Activated CD4-positive, alpha-beta T cell treated with anti-CD3 and anti-CD28 coated beads, Interleukin-2, amount 50 U/mL, for 16 hours (primary cell): ENCODE measurements around the gene STAT6.

ENCODE experiments used
- DNase-seq: peaks from one replicate; pipeline ENCODE4 v3.0.0-alpha.2; 2020

STAT6 gene, protein sequence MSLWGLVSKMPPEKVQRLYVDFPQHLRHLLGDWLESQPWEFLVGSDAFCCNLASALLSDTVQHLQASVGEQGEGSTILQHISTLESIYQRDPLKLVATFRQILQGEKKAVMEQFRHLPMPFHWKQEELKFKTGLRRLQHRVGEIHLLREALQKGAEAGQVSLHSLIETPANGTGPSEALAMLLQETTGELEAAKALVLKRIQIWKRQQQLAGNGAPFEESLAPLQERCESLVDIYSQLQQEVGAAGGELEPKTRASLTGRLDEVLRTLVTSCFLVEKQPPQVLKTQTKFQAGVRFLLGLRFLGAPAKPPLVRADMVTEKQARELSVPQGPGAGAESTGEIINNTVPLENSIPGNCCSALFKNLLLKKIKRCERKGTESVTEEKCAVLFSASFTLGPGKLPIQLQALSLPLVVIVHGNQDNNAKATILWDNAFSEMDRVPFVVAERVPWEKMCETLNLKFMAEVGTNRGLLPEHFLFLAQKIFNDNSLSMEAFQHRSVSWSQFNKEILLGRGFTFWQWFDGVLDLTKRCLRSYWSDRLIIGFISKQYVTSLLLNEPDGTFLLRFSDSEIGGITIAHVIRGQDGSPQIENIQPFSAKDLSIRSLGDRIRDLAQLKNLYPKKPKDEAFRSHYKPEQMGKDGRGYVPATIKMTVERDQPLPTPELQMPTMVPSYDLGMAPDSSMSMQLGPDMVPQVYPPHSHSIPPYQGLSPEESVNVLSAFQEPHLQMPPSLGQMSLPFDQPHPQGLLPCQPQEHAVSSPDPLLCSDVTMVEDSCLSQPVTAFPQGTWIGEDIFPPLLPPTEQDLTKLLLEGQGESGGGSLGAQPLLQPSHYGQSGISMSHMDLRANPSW

GRCh38 chr12:57111031-57111734 is at the start of gene STAT6:
TSS of gene STAT6 (minus strand) at chr12:57111362. CDS start at chr12:57108278, 3,084 bp downstream.
- DNase-seq = peak; percentile 92

DNA sequence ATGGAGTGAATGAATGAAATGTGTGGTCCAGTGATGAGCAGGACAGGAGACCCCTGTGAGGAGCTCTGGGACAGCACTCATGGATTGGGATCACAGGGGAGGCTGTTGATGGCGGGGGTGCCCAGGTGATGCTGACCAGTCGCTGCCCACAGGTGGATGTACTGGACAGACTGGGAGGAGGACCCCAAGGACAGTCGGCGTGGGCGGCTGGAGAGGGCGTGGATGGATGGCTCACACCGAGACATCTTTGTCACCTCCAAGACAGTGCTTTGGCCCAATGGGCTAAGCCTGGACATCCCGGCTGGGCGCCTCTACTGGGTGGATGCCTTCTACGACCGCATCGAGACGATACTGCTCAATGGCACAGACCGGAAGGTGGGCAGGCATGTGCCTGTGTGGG is 49.6 kb upstream of the STAT6 start:
- no peak for DNase-seq

DNA sequence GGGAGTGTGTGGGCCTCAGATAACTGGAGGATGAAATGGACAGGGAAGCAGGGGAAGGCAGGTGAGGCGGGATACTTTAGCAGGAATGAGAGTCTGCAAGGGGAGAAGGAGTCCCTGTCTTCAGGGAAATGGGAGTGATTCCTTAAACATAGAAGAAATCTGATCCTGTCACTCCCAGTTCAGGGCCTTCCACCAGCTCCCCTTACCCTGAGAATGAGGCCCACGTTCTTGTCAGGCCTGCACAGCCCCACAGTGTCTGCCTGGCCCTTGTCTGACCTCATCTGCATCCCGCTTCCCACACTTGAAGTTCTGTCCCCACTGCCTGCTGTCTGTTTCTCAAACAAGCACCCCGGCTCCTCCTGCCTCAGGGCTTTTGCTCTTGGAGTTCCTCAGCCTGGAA is 48.9 kb upstream of the STAT6 start:
- DNase-seq = no peak

DNA sequence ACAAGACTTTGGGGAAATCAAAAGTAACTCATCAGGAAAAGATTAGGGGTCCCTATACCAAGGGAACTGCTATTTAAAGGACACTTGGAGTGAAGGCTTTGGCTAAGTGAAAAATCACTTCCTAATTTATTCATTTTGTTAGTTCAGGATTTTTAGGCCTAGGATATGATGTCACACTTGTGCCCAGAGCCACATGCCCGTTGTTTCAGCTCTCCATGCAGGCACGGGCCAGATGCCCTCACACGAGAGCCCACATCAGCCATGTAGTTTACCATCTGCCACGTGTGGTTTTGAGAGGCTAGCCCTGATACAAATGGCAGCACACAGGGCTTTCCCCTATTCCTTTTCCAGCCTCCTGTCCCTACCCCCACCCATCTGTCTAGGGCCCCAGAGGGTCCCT is 48.1 kb upstream of the STAT6 start:
- DNase-seq = no peak

- no peak for DNase-seq
Observed at GRCh38 chr12:57158665-57159064, 47.5 kb upstream of the STAT6 start.

- DNase-seq = no peak
Observed at GRCh38 chr12:57158186-57158585, 47.0 kb upstream of the STAT6 start.

GRCh38 chr12:57157588-57158173 is 46.5 kb upstream of the STAT6 start:
- peak; percentile 16 for DNase-seq

DNA sequence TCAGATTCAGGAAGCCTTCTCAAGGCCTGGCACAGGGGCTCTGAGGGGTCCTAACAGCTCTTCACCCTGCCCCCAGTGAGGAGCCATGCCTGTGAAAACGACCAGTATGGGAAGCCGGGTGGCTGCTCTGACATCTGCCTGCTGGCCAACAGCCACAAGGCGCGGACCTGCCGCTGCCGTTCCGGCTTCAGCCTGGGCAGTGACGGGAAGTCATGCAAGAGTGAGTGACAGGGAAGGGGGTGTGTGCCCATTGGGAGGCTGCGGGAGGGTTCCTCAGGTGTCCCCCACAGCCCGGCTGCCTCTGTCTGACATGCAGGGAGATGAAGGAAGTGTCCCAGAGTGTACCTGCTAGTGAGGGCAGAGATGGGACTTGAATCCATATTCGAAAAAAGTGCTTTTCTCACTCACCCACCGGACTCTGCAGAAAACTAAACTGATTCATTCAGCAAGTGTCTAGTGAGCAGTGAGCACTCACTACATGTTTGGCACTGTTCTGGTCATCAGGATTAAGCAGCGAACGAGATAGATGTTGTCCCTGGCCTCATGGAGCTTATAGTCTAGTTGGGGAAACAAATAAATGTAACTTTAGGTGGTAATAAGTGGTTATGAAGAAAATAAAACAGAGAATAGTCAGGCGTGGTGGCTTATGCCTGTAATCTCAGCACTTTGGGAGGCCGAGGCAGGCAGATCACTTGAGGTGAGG is 45.7 kb upstream of the STAT6 start:
- no peak for DNase-seq

- no peak for DNase-seq
Observed at GRCh38 chr12:57154804-57155434, 43.8 kb upstream of the STAT6 start.

- no peak for DNase-seq
Observed at GRCh38 chr12:57154076-57154475, 42.9 kb upstream of the STAT6 start.

DNA sequence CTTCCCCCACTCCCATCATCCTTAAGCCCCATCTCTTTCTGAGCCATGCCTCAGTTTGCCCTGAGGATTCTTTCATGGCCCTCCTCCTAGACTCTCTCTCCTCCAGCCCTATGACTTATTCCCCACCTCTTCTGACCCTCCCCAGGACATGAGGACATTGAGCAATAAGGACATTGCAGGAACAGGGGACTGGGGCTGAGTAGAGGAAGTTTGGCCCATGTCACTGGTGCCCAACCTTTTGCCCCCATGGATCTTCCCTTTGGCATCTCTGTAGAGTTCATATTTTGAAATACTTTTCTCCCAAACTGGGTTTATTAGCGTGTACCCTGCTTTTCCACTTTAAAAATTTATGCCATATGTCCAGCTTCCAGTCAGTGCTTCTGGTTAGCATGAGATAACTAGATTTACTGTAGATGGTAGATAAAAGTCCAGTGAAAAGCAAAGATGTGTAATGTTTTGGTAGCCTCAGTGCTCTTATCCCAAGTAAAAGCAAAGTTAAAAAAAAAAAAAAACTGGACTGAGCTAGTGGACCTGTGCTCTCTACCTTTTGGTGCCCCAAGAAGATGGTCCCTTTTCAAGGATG is 42.3 kb upstream of the STAT6 start:
- no peak for DNase-seq

DNA sequence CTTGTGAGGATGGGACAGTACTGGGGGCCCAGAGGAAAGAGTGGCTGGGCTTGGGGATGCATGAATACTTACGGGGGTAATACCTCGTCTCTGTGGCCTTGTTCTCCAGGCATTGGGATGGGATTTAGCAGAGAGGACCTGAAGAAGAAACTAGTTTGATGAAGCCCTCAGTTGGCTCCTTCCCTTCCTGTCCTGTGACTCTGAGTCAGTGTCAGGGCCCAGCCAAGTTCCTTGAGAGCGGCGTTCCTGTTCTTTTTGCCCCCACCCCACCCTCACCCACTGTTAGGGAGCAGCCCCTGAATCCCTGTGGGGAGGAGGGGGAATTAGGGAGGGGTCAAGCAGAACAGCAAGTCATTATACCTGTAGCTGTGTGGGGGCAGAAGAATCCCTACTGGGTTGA is 41.5 kb upstream of the STAT6 start:
- no peak for DNase-seq

DNA sequence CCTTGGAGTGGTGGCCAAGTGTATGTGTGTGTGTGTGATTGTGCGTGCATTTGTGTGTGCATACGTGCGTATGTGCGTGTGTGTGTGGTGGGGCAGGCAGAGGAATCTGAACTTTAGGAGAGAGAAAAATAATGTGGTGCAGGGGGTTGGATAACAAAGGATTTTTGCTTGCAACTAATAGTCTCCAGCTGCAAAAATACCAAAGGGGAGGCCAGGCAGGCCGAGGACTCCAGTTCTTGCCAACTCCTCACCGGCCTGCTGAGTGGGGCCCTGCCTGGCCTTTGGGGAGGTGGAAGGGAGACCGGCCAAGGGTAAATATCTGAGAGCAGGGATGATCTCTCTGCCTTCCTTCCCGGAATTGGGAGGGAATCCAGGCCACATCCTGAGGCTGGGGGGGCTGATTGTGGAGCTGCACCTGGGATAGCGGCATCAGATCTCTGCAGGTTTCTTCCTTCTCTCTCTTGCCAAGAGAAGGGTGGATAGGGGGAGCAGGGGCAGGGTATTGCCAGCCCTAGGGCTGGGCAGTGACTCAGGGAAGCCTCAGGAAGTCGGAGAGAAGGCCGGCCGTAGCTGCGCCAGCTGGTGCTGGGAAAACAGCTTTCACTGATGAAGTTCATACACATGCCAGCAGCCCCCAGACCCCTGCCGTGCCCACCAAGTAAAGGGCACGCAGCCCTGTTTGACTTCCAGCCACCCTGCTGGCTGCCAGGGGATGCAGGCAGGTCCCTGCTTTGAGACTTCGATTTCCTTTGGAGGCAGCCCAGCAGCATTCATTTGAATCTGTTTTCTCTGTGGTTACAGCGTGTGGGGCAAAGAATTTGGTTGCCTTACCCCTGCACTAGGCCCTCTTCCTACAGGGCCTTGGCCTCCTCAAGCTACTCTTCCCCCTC is 40.8 kb upstream of the STAT6 start:
- DNase-seq = no peak

DNA sequence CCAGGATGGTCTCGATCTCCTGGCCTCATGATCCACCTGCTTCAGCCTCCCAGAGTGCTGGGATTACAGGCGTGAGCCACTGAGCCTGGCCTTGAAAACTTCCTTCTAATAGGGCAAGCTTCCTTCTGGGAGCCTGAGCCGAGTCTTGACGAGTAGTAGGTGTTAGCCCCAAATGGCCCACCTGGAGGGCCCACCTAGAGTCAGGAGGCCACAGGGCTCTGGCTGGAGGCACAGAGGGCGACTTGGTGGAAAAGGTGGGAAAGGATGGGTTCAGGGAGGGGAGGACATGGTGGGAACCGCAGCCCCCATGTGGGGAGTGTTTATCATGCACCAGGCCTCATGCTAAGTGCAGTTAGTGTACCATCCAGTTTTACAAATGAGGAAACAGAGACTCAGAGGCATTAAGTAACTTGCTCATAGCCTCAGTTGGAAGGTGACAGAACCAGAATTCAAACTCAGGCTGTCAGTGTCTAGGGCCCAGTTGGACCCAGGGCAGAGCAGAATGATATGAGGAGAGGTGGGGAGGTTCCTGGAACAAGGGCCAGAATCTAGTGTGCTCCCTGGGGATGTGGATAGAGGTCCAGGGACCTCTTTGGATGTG is 39.3 kb upstream of the STAT6 start:
- DNase-seq = no peak

DNA sequence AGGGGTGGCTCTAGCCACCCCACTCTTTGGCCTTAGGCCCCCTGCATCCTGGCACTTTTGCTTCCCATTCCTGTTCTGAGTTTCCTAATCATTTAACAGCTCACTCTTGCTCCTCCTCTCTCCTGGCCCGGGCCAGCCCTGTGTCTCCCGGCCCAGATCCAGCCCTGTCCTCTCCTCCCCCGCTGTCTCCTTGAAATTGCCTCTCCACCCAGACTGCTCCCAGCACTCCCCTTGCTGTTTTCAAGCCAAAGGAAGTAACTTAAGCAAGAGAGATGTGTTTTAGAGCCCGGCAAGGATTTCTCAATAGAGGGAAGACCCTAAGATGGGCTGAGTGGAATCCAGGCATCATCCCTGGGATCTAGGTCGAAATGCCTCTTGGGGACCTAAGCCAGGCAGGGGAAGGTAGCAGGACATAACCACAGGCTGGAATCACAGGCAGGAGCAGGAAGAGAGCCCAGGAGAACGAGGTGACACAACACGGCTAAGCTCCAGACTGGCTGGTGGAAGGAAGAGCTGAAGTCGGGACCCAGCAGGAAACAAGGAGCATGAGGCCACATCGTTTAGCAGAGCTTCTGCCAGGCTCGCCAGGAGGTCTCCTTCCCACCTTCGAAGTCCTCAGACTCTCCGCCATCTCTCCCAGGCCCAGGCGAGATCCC is 38.2 kb upstream of the STAT6 start:
- no peak for DNase-seq

DNA sequence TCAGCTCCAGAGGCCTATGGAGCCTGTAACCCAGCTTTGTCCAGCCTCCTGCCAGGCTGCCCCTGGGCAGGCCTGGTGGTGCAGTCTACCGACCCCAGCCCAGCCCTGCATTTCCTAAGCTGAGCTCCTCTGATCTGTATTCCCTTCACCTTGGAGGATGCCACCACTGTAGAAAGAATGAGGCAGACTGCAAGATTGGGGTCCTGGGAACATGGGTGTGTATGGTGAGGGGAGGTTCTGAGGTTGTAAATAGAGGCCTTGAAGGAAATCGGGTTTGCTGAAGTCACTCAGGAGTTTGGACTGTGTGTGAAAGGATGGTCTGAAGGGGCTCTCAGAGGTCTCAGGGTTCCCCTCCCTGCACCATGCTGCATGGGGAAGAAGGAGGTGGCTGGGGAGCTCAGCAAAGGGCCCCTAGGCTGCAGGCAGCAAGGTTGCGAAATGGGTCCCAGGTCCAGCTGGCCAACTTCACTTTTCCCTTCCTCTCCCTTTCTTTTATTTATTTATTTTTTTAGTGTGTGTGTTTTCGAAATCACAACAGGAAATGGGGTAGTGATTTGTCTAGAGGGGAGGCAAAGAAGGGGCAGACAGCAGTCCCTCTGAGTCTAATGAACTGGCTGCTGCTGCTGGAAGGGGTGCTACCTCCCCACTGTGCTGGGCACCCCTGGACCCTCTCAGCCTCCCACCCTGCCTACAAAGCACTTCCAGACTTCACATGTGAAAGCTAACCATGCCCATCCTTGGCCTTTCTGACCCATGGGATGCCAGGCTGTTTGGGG is 37.5 kb upstream of the STAT6 start:
- no peak for DNase-seq

- no peak for DNase-seq
Observed at GRCh38 chr12:57146961-57147944, 36.1 kb upstream of the STAT6 start, which contains the start of gene LRP1-AS. TSS of gene LRP1-AS (minus strand) at chr12:57147619.
